H9 (cell line): ENCODE data around the gene CPD. TPM values are rescaled to one million over a fixed set of nuclear protein-coding genes. Genes with fewer than 3 reads are reported as not detected.

ENCODE experiments used
- DNase-seq: peaks from one replicate; pipeline ENCODE4 v3.0.0-alpha.2; 2017
- H2AFZ ChIP-seq: one replicate; pipeline ENCODE4 v1.6.1; 2013; ENCODE audit warnings: mild to moderate bottlenecking, low read length, control low read depth, moderate library complexity
- H2AK5ac ChIP-seq: 2 replicates; pipeline ENCODE4 v1.6.1; 2013; ENCODE audit warnings: low read length, control low read depth, mixed read lengths; ENCODE audit not compliant: insufficient read length
- H2BK120ac ChIP-seq: one replicate; pipeline ENCODE4 v1.6.1; 2013; ENCODE audit warnings: low read depth, mild to moderate bottlenecking, low read length, control low read depth, inconsistent platforms; ENCODE audit not compliant: poor library complexity, severe bottlenecking
- H2BK12ac ChIP-seq: 2 replicates; pipeline ENCODE4 v1.6.1; 2013; ENCODE audit warnings: low read length, control low read depth, mixed read lengths, low read depth; ENCODE audit not compliant: insufficient read length
- H2BK15ac ChIP-seq: 2 replicates; pipeline ENCODE4 v1.6.1; 2013; ENCODE audit warnings: low read depth, low read length, control low read depth
- H2BK20ac ChIP-seq: one replicate; pipeline ENCODE4 v1.6.1; 2013; ENCODE audit warnings: low read depth, mild to moderate bottlenecking, low read length, control low read depth, inconsistent platforms; ENCODE audit not compliant: poor library complexity, severe bottlenecking
- H2BK5ac ChIP-seq: 2 replicates; pipeline ENCODE4 v1.6.1; 2013; ENCODE audit warnings: low read length, control low read depth, mixed read lengths; ENCODE audit not compliant: insufficient read length
- H3K14ac ChIP-seq: 2 replicates; pipeline ENCODE4 v1.6.1; 2013; ENCODE audit warnings: low read length, control low read depth; ENCODE audit not compliant: insufficient read depth
- H3K18ac ChIP-seq: 2 replicates; pipeline ENCODE4 v1.6.1; 2013; ENCODE audit warnings: low read depth, mild to moderate bottlenecking, mixed read lengths, low read length, control low read depth; ENCODE audit not compliant: insufficient read length
- H3K23ac ChIP-seq: 2 replicates; pipeline ENCODE4 v1.6.1; 2013; ENCODE audit warnings: low read length, control low read depth, mixed read lengths, low read depth; ENCODE audit not compliant: insufficient read length
- H3K23me2 ChIP-seq: 2 replicates; pipeline ENCODE4 v1.6.1; 2013; ENCODE audit warnings: low read depth, mild to moderate bottlenecking, mixed read lengths, low read length, control low read depth; ENCODE audit not compliant: insufficient read length, poor library complexity, severe bottlenecking
- H3K27ac ChIP-seq: 2 replicates; pipeline ENCODE4 v1.5.1; 2013; ENCODE audit warnings: low read length, control low read depth, mixed read lengths, low read depth; ENCODE audit not compliant: insufficient read length
- H3K27me3 ChIP-seq: 2 replicates; pipeline ENCODE4 v1.6.1; 2013; ENCODE audit warnings: low read length, control low read depth, inconsistent platforms; ENCODE audit not compliant: insufficient read depth
- H3K4ac ChIP-seq: 2 replicates; pipeline ENCODE4 v1.6.1; 2013; ENCODE audit warnings: low read depth, mild to moderate bottlenecking, control low read depth, inconsistent platforms, low read length, moderate library complexity
- H3K4me1 ChIP-seq: 2 replicates; pipeline ENCODE4 v1.6.1; 2013; ENCODE audit warnings: low read length, control low read depth, inconsistent platforms; ENCODE audit not compliant: insufficient read depth
- H3K4me2 ChIP-seq: 2 replicates; pipeline ENCODE4 v1.6.1; 2013; ENCODE audit warnings: low read length, control low read depth, mixed read lengths; ENCODE audit not compliant: insufficient read length, insufficient read depth
- H3K56ac ChIP-seq: 2 replicates; pipeline ENCODE4 v1.6.1; 2013; ENCODE audit warnings: low read depth, mild to moderate bottlenecking, mixed read lengths, low read length, control low read depth; ENCODE audit not compliant: insufficient read length
- H3K79me1 ChIP-seq: 2 replicates; pipeline ENCODE4 v1.6.1; 2013; ENCODE audit warnings: low read depth, mild to moderate bottlenecking, moderate library complexity, low read length, control low read depth, inconsistent platforms; ENCODE audit not compliant: insufficient read depth, poor library complexity, severe bottlenecking
- H3K79me2 ChIP-seq: 2 replicates; pipeline ENCODE4 v1.6.1; 2013; ENCODE audit warnings: low read length, control low read depth, inconsistent platforms; ENCODE audit not compliant: insufficient read depth
- H3K9ac ChIP-seq: 2 replicates; pipeline ENCODE4 v1.6.1; 2013; ENCODE audit warnings: low read length, control low read depth, mixed read lengths; ENCODE audit not compliant: insufficient read length; ENCODE audit errors: extremely low read depth
- H3K9me3 ChIP-seq: one replicate; pipeline ENCODE4 v1.6.1; 2013; ENCODE audit warnings: low read depth, low read length, inconsistent platforms; ENCODE audit not compliant: control insufficient read depth
- H3T11ph ChIP-seq: one replicate; pipeline ENCODE4 v1.6.1; 2013; ENCODE audit warnings: mild to moderate bottlenecking, low read length, control low read depth, inconsistent platforms
- H4K20me1 ChIP-seq: one replicate; pipeline ENCODE4 v1.6.1; 2013; ENCODE audit not compliant: control insufficient read depth, insufficient read length, insufficient read depth
- H4K5ac ChIP-seq: 2 replicates; pipeline ENCODE4 v1.6.1; 2013; ENCODE audit warnings: low read depth, mild to moderate bottlenecking, mixed read lengths, low read length, control low read depth; ENCODE audit not compliant: insufficient read length
- H4K8ac ChIP-seq: replicated peaks from 2 replicates; pipeline ENCODE4 v1.6.1; 2013; ENCODE audit warnings: low read length, control low read depth, mixed read lengths, low read depth; ENCODE audit not compliant: insufficient read length
- H4K91ac ChIP-seq: 2 replicates; pipeline ENCODE4 v1.6.1; 2013; ENCODE audit warnings: low read depth, mild to moderate bottlenecking, moderate library complexity, mixed read lengths, low read length, control low read depth; ENCODE audit not compliant: insufficient read length
- H3K27ac Mint-ChIP-seq, 3 experiments: 2 replicates in 2 of 3; 3 replicates in 1 of 3; pipeline ENCODE4 v1.8.0; 2020 to 2021; ENCODE audit warnings: mixed read lengths in 3 of 3, mild to moderate bottlenecking in 1 of 3, moderate library complexity in 1 of 3
- H3K27me3 Mint-ChIP-seq: 2 replicates; pipeline ENCODE4 v1.8.0; 2021; ENCODE audit warnings: low read depth, mild to moderate bottlenecking, moderate library complexity, mixed read lengths
- H3K36me3 Mint-ChIP-seq, 3 experiments: 2 replicates in 2 of 3; 3 replicates in 1 of 3; pipeline ENCODE4 v1.8.0; 2020 to 2021; ENCODE audit warnings: low read depth in 3 of 3, mixed read lengths in 3 of 3; ENCODE audit not compliant: insufficient read depth in 1 of 3
- H3K4me1 Mint-ChIP-seq, 2 experiments: 2 replicates each; pipeline ENCODE4 v1.8.0; 2020; ENCODE audit warnings: mixed read lengths in 2 of 2
- H3K4me3 Mint-ChIP-seq, 2 experiments: 2 replicates in 1 of 2; 3 replicates in 1 of 2; pipeline ENCODE4 v1.8.0; 2020 to 2021; ENCODE audit warnings: mild to moderate bottlenecking in 2 of 2, mixed read lengths in 2 of 2, moderate library complexity in 1 of 2
- H3K9me3 Mint-ChIP-seq, 2 experiments: 2 replicates in 1 of 2; 3 replicates in 1 of 2; pipeline ENCODE4 v1.8.0; 2020; ENCODE audit warnings: mild to moderate bottlenecking in 2 of 2, mixed read lengths in 2 of 2, moderate library complexity in 1 of 2
- whole genome bisulfite sequencing: extraction: QIAGEN DNeasy Blood & Tissue Kit; methylation state at CpG from one replicate; pipeline ENCODE4 v1.1.7; 2013; ENCODE audit warnings: missing lambda C conversion rate, low lambda C conversion rate, mixed read lengths; ENCODE audit not compliant: insufficient read length; ENCODE audit errors: extremely low coverage; 5-methylcytosine and 5-hydroxymethylcytosine counted together
- total RNA-seq: library from RNA; stranded (reverse); gene quantifications from 2 replicates; pipeline ENCODE4 v1.2.1, GENCODE V29; 2021
- TF ChIP-seq, protein P1 (sequence below): fragments of 200-600 bp; sonication (generic); conservative IDR thresholded peaks from 3 replicates; pipeline ENCODE4 v1.8.0; 2021; ENCODE audit warnings: antibody characterized with exemption, mild to moderate bottlenecking

Gene CPD
- total RNA-seq, 1 experiment from 2014 or later: 47.0 TPM

DNA sequence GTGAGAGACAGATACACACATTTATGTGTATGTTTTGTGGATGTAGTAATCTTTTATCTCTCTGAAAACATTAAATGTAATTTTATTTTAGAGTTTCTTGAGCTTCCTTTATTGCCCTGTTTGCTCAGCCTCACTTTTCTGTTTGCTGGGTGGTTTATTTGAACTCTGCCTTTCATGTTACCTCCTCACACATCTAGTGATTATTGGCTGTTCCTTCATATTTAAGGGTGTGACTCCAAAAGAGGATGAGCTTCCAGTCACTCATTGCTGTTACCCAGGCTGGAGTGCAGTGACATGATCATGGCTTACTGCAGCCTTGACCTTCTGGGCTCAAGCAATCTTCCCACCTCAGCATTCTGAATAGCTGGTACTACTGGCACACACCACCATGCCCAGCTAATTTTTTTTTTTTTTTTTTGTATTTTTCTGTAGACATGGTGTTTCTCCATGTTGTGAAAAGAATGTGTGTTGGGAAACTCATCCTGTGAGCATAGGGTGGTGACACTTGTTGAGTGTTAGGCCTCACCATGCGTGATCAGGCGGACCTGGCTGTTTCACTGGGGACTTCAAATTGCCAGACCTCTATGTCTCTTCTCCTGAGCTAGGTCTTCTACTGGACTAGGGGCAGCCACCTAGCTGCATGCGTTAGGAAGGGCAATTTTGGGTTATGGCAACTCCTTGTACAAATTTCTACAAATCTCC lies 136.3 kb downstream of the CPD start:
- Mint-ChIP-seq H3K4me3 (no peak overlapping the region), H3K27me3 (no peaks in the 10 kb centered on the region), H3K4me1 (no peaks in the 10 kb centered on the region), H3K9me3 (no peaks in the 10 kb centered on the region), H3K36me3 (peaks cover 8 to 42% (median 15%) of the 10 kb centered on the region in 3 experiments; a peak in 6 of 7 replicates), H3K27ac (no peak overlapping the region)
- no peaks in the 10 kb centered on the region for H3K4me1 ChIP-seq
- H3K27ac ChIP-seq: no peak overlapping the region
- H3K4me2 ChIP-seq: no peak overlapping the region
- no peak overlapping the region for H3K23ac ChIP-seq
- H3K4ac ChIP-seq: no peak overlapping the region
- H3K9me3 ChIP-seq: no peaks in the 10 kb centered on the region
- no peak overlapping the region for H2AFZ ChIP-seq
- no peak overlapping the region for H3K14ac ChIP-seq
- no peak overlapping the region for H2BK12ac ChIP-seq
- H4K20me1 ChIP-seq: no peaks in the 10 kb centered on the region
- DNase-seq: no peak
- H2AK5ac ChIP-seq: no peak overlapping the region
- no peak overlapping the region for H3T11ph ChIP-seq
- no peaks in the 10 kb centered on the region for H3K79me1 ChIP-seq
- no peaks in the 10 kb centered on the region for H3K23me2 ChIP-seq
- no peaks in the 10 kb centered on the region for H3K79me2 ChIP-seq
- no CpG with 5 or more reads among the region's 3 CpGs for WGBS
- H3K56ac ChIP-seq: no peak overlapping the region
- H2BK5ac ChIP-seq: no peak overlapping the region
- no peak overlapping the region for H2BK20ac ChIP-seq
- H3K9ac ChIP-seq: no peak overlapping the region
- H3K18ac ChIP-seq: no peak overlapping the region
- H4K8ac ChIP-seq: no peak overlapping the region
- no peak overlapping the region for H4K91ac ChIP-seq
- no peak overlapping the region for H2BK120ac ChIP-seq
- H3K27me3 ChIP-seq: no peaks in the 10 kb centered on the region
- H4K5ac ChIP-seq: no peak overlapping the region
- no peak overlapping the region for H2BK15ac ChIP-seq
- TF ChIP-seq, protein P1, sequence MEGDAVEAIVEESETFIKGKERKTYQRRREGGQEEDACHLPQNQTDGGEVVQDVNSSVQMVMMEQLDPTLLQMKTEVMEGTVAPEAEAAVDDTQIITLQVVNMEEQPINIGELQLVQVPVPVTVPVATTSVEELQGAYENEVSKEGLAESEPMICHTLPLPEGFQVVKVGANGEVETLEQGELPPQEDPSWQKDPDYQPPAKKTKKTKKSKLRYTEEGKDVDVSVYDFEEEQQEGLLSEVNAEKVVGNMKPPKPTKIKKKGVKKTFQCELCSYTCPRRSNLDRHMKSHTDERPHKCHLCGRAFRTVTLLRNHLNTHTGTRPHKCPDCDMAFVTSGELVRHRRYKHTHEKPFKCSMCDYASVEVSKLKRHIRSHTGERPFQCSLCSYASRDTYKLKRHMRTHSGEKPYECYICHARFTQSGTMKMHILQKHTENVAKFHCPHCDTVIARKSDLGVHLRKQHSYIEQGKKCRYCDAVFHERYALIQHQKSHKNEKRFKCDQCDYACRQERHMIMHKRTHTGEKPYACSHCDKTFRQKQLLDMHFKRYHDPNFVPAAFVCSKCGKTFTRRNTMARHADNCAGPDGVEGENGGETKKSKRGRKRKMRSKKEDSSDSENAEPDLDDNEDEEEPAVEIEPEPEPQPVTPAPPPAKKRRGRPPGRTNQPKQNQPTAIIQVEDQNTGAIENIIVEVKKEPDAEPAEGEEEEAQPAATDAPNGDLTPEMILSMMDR: no peak
